ENCODE results near the gene CD244.
A peak's percentile ranks its signal among the peaks of the same experiment; 100 is the strongest.

Gene CD244

DNA sequence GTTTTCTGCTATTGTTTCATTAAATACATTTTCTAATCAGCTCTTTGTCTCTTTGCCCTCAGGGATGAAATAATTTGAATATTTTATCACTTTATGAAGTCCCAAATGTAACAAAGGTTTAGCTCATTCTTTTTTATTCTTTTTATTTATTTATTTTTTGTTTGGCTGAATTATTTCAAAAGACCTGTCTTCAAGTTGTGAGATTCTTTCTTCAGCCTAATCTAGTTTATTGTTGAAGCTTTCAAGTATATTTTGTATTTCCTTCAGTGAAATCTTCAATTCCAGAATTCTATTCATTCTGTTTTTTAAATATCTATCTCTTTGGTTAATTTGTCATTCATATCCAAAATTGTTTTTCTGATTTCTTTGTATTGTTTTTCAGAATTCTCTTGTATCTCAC, 55.9 kb downstream of the CD244 start:
- Mint-ChIP-seq H3K4me3 (no peak overlapping the region), H3K4me1 (ENCODE audit: low read depth) (peaks cover 7% of the 10 kb centered on the region), H3K27ac (no peak overlapping the region), H3K27me3 (ENCODE audit: low read depth) (peaks cover 12% of the 10 kb centered on the region), H3K9me3 (peaks cover 39% of the 10 kb centered on the region), H3K36me3 (ENCODE audit: low read depth) (peaks cover 47% of the 10 kb centered on the region)
- DNase-seq (ENCODE audit: low spot score), result no peak

DNA sequence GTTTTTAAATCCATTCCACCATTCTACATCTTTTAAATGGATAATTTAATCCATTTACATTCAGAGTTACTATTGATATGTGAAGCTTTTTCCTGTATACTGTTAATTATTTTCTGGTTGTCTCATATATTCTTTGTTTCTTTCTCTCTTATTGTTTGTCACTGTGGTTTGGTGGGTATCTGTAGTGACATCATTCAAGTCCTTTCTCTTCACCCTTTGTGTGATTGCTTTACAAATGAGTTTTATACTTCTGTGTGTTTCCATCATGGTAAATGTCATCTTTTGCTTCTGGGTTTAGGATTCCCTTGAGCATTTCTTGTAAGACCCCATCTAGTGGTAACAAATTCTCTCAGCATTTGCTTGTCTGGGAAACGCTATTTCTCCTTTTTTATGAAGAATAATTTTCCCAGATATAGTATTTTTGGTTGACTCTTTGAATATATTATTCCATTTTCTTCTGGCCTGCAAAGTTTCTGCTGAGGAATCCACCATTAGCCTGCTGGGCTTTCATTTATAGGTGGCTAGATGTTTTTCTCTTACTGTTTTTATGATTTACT, 56.5 kb downstream of the CD244 start:
- Mint-ChIP-seq H3K9me3 (peaks cover 39% of the 10 kb centered on the region), H3K27ac (no peak overlapping the region), H3K4me3 (no peak overlapping the region), H3K27me3 (ENCODE audit: low read depth) (peaks cover 12% of the 10 kb centered on the region), H3K4me1 (ENCODE audit: low read depth) (peaks cover 11% of the 10 kb centered on the region), H3K36me3 (ENCODE audit: low read depth) (peaks cover 48% of the 10 kb centered on the region)
- DNase-seq (ENCODE audit: low spot score), result no peak

DNA sequence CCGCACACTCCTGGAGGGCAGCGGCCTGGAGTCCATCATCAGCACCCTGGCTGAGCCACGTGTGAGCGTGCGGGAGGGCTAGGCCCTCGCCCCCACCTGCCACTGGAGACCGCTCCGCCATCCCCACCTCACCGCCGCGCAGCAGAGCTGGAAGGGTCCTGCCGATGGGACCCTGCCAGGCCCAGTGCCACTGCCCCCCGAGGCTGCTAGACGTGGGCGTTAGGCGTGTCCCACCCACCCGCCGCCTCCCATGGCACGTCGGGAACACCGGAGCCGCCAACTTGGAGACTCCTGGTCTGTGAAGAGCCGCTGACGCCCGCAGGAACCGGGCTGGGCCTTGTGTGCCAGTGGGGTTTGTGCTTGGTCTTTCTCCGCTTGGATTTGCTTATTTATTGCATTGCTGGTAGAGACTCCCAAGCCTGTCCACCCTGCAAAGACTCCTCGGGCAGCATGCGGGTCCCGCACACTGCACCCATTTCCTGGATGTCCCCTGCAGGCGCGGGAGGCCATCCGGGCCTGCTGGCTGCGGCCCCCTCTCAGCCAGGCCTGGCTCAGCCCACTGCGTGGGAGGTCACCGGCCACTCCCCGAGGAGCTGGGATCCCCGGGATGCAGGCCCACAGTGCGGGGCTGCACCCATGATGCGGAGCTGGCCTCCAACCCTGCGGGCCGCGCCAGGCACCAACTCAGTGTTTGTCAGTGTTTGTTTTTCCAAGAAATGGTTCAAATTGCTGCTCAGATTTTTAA, 60.7 kb downstream of the CD244 start:
- Mint-ChIP-seq H3K9me3 (peaks cover 31% of the 10 kb centered on the region), H3K36me3 (ENCODE audit: low read depth) (peaks cover 45% of the 10 kb centered on the region), H3K27ac (no peak overlapping the region), H3K27me3 (ENCODE audit: low read depth) (peaks cover 12% of the 10 kb centered on the region), H3K4me1 (ENCODE audit: low read depth) (peaks cover 51% of the 10 kb centered on the region), H3K4me3 (no peak overlapping the region)
- no peak for DNase-seq (ENCODE audit: low spot score)

DNA sequence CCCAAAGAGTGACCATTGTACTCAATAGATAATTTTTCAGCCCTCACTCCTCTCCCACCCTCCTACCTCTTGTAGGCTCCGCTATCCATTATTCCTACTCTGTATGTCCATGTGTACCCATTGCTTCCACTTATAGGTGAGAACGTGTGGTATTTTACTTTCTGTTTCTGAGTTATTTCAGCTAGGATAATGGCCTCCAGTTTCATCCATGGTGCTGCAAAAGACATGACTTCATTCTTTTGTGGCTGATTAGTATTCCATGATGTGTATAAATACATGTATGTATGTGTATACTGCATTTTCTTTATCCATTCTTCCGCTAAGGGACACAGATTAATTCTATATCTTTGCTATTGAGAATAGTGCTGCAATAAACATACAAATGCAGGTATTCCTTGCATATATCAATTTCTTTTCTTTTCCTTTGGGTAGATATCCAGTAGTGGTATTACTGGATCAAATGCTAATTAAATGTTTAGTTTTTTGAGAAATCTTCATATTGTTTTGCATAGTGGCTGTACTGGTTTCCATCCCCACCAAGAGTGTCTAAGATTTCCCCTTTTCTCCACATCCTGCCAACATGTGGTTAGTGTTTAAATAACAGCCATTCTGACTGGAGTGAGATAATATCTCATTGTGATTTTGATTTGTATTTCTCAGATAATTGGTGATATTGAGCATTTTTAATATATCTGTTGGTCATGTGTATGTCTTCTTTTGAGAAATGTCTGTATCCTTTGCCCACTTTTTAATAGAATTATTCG, 61.9 kb downstream of the CD244 start:
- DNase-seq (ENCODE audit: low spot score), result no peak
- Mint-ChIP-seq H3K36me3 (ENCODE audit: low read depth) (peaks cover 35% of the 10 kb centered on the region), H3K4me1 (ENCODE audit: low read depth) (peaks cover 57% of the 10 kb centered on the region), H3K9me3 (peaks cover 19% of the 10 kb centered on the region), H3K27me3 (ENCODE audit: low read depth) (peaks cover 12% of the 10 kb centered on the region), H3K4me3 (peak overlapping the region; percentile 75), H3K27ac (peak overlapping the region; percentile 63)

DNA sequence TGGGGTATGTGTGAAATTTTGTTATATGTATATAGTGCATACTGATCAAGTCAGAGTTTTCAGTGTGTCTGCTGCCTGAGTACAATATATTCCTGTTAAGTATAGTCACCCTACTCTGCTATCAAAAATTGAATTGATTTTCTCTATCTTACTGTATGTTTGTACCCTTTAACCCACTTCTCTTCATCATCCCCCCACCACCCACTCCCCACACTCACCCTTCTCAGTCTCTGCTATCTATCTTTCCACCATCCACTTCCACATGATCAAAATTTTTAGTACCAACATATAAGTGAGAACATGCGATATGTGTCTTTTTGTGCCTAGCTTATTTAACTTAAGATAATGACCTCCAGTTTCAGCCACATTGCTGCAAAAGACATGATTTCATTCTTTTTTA, 62.5 kb downstream of the CD244 start:
- Mint-ChIP-seq H3K4me3 (peak overlapping the region; percentile 88), H3K4me1 (ENCODE audit: low read depth) (peaks cover 64% of the 10 kb centered on the region), H3K27me3 (ENCODE audit: low read depth) (peaks cover 11% of the 10 kb centered on the region), H3K36me3 (ENCODE audit: low read depth) (peaks cover 30% of the 10 kb centered on the region), H3K27ac (peak overlapping the region; percentile 12), H3K9me3 (peaks cover 12% of the 10 kb centered on the region)
- DNase-seq (ENCODE audit: low spot score), result no peak

DNA sequence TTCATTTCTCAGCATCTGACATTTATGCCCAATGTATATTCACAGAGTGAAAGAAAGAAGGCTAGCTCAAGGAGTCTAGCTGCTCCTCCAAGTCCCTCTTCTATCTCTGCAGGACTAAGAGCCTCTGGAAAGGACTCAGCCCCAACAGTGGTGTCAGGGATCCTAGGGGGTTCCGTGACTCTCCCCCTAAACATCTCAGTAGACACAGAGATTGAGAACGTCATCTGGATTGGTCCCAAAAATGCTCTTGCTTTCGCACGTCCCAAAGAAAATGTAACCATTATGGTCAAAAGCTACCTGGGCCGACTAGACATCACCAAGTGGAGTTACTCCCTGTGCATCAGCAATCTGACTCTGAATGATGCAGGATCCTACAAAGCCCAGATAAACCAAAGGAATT, 63.0 kb downstream of the CD244 start:
- Mint-ChIP-seq H3K27ac (no peak overlapping the region), H3K4me3 (peak overlapping the region; percentile 88), H3K27me3 (ENCODE audit: low read depth) (peaks cover 6% of the 10 kb centered on the region), H3K4me1 (ENCODE audit: low read depth) (peaks cover 66% of the 10 kb centered on the region), H3K36me3 (ENCODE audit: low read depth) (peaks cover 25% of the 10 kb centered on the region), H3K9me3 (peaks cover 7% of the 10 kb centered on the region)
- no peak for DNase-seq (ENCODE audit: low spot score)

DNA sequence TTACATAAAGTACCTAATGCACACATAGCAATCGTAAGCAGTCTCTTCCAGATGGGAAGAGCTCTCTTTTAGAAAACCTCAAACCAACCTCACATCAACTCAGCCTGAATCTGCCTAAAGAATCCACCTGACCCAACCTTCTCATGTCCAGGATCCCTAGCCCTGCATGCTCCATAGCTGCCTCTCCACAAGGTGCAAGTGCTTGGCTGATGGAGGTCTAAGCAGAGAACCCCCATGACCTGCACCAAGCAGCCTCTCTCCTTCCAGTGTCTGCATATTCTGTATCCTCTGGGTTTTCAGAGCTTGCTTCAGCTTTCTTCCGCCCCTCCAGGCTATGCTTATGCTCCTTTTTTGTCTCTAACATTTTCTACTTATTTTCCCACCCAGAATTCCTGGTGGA, 64.2 kb downstream of the CD244 start:
- Mint-ChIP-seq H3K4me1 (ENCODE audit: low read depth) (peaks cover 72% of the 10 kb centered on the region), H3K9me3 (no peaks in the 10 kb centered on the region), H3K4me3 (peak overlapping the region; percentile 88), H3K27me3 (ENCODE audit: low read depth) (no peaks in the 10 kb centered on the region), H3K27ac (peak overlapping the region; percentile 93), H3K36me3 (ENCODE audit: low read depth) (peaks cover 17% of the 10 kb centered on the region)
- DNase-seq (ENCODE audit: low spot score), result no peak

DNA sequence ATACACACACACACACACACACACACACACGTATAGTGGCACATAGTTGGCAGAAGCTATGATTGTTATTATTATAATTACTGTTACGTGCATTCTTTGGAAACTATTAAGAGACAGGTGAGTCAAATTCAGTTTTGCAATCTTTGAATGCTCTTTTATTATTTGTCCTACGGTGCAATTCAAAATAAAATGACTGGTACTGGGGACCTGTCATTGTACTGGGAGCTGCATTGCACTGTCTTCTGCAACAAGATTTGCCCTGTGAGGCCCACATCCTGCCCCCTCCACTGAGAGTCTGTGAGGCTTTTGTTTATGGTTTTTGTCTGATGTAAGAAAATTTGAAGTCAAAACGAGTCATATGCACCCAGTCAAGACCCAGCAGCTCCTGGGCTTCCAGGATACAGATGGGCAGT, 64.8 kb downstream of the CD244 start:
- DNase-seq (ENCODE audit: low spot score), result peak; percentile 58
- no peaks in the 10 kb centered on the region for H3K9me3 Mint-ChIP-seq
- peak overlapping the region; percentile 93 for H3K27ac Mint-ChIP-seq
- peaks cover 70% of the 10 kb centered on the region for H3K4me1 Mint-ChIP-seq (ENCODE audit: low read depth)
- H3K27me3 Mint-ChIP-seq (ENCODE audit: low read depth), result no peaks in the 10 kb centered on the region
- peak overlapping the region; percentile 88 for H3K4me3 Mint-ChIP-seq
- H3K36me3 Mint-ChIP-seq (ENCODE audit: low read depth), result peaks cover 13% of the 10 kb centered on the region

DNA sequence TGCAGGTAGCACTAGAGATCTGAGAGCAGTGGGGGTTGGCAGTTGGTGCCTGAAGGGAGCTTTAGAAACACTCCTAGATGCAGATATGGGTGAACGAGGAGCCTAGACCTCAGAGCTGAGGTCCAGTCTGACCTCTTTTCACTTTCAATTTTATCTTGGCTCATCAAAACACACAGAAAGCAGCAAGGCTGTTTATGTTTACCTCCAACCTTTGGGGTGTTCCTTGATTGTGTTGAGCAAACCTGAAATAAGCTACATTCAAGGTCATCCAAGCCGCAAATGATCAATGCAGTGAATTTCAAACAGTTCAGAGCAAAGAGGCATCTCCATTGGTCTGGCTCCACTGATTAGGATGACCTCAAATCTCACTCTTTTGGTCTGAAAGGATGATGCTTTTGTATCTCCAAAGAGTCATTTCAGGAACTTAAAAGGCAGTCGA, 65.4 kb downstream of the CD244 start:
- Mint-ChIP-seq H3K4me3 (peak overlapping the region; percentile 88), H3K36me3 (ENCODE audit: low read depth) (peaks cover 10% of the 10 kb centered on the region), H3K9me3 (no peaks in the 10 kb centered on the region), H3K27ac (peak overlapping the region; percentile 93), H3K27me3 (ENCODE audit: low read depth) (no peaks in the 10 kb centered on the region), H3K4me1 (ENCODE audit: low read depth) (peaks cover 68% of the 10 kb centered on the region)
- DNase-seq (ENCODE audit: low spot score), result no peak

DNA sequence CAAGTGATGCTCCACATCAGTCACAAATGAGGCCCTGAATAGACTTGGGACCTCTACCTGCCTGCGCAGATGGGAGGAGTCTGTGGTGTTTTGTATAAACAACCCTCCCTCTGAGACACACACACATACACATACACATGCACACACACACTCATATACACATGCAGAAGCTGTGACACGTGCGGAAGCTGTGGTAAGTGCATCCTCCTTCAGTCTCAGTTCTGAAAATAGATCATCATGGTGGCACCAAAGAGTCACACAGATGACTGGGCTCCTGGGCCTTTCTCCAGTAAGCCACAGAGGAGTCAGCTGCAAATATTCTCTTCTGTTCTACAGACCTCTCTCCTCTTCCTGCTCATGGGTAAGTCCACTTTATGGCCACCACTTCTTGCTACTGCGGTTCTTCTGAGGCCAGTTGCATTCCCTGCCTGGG, 66.7 kb downstream of the CD244 start, which contains the start of gene LY9:
Gene LY9, plus strand, starts transcription at position 224 of the 433 bp plus-strand sequence. Its CDS starts 14 bp downstream, at position 238.
- DNase-seq (ENCODE audit: low spot score), result peak; percentile 85
- H3K36me3 Mint-ChIP-seq (ENCODE audit: low read depth), result peaks cover 4% of the 10 kb centered on the region
- peaks cover 62% of the 10 kb centered on the region for H3K4me1 Mint-ChIP-seq (ENCODE audit: low read depth)
- peak within 1 kb of the TSS; percentile 93 for H3K27ac Mint-ChIP-seq
- no peaks in the 10 kb centered on the region for H3K9me3 Mint-ChIP-seq
- peak within 1 kb of the TSS; percentile 88 for H3K4me3 Mint-ChIP-seq
- no peaks in the 10 kb centered on the region for H3K27me3 Mint-ChIP-seq (ENCODE audit: low read depth)

DNA sequence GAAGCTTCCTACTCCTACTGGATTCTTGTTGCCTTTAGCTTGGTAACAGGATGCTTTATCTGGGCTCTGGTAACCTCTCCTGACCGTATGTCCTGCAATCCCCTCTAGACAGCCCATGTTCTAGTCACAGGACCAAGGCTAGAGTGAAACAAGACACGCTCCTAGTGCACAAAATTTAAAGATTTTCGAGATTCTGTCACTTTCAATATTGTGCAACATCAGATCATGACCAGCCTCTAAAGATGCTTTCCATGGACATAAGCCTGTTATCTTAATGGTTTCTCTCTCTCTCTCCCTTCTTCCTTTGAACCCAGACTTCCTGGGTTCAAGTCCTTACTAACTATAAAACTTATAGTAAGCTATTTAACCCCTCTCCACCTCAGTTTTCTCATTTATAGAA, 68.3 kb downstream of the CD244 start:
- H3K9me3 Mint-ChIP-seq, result no peaks in the 10 kb centered on the region
- H3K4me1 Mint-ChIP-seq (ENCODE audit: low read depth), result peaks cover 53% of the 10 kb centered on the region
- H3K4me3 Mint-ChIP-seq, result no peak overlapping the region
- no peak for DNase-seq (ENCODE audit: low spot score)
- H3K27me3 Mint-ChIP-seq (ENCODE audit: low read depth), result no peaks in the 10 kb centered on the region
- H3K27ac Mint-ChIP-seq, result no peak overlapping the region
- no peaks in the 10 kb centered on the region for H3K36me3 Mint-ChIP-seq (ENCODE audit: low read depth)

DNA sequence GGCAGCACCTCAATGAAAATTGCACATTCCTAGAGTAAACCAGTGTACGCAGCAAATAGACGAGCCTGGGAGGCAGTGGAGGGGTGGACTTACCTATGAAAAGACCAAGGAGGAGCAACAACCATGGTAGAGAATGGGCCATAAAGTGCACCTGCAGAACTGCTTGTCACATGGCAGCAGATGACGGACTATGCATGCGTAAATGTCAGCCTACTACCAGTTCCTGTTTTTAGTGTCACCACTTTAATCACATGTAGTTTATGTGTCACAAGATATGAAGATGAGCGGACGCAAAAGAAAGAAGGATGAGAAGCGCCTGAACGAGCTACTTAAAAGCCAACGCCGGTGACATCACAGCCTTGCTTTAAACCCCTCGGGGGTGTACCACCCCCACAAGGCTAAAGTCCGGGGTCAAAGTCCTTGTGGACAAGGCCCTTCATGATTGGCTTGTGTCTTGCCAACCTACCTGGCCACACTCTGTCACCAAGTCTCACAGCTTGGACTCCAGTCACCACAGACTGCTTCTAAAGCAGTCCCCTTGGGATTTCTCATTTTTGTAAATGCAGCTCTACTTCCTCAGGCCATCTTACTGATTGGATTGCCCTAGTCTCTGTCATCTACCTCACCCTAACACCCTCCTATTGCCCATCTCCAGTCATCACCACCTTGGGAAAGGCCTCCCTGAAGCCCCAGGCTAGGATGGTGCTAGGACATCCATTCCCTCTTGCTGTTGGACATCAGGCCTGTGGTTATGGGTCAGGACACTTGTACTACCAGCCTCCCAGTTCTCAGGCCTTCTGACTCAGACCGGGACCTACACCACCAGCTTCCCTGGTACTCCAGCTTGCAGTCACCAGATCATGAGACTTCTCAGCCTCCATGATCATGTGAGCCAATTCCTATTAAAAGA, 72.7 kb downstream of the CD244 start:
- Mint-ChIP-seq H3K4me3 (no peak overlapping the region), H3K9me3 (no peaks in the 10 kb centered on the region), H3K36me3 (ENCODE audit: low read depth) (no peaks in the 10 kb centered on the region), H3K27ac (peak overlapping the region; percentile 17), H3K4me1 (ENCODE audit: low read depth) (peaks cover 12% of the 10 kb centered on the region), H3K27me3 (ENCODE audit: low read depth) (peaks cover 3% of the 10 kb centered on the region)
- DNase-seq (ENCODE audit: low spot score), result no peak

DNA sequence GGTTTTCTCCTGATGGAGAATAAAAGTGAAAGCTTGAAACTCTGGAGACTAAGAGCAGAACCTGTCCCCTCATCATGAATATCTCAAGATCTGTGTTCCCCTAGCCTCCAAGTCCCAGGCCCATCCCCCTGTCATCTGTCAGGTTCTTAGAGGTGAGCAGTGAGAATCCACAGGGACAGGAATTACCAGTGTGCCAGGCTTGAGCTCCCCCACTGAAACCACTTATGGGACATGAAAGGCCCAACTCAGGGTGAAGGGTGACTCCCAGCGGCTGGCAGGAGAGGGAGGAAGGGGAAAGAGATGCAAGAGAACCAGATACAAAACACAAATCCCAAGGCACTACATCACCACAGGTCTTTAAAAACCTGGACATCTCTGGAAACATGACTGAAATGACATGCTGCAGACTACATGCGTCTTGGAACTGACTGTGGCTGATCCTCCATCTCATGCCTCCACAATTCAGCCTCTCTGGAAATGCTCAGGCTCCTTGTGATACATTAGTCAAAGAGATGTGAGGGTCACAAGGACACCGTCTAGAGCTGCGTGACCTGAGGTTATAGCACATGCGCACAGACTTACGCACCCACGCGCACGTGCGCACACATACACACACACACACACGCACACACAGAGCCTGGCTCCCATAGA, 73.5 kb downstream of the CD244 start:
- Mint-ChIP-seq H3K4me3 (no peak overlapping the region), H3K27ac (no peak overlapping the region), H3K4me1 (ENCODE audit: low read depth) (peaks cover 8% of the 10 kb centered on the region), H3K27me3 (ENCODE audit: low read depth) (peaks cover 9% of the 10 kb centered on the region), H3K9me3 (no peaks in the 10 kb centered on the region), H3K36me3 (ENCODE audit: low read depth) (no peaks in the 10 kb centered on the region)
- no peak for DNase-seq (ENCODE audit: low spot score)

Measured in T-helper 2 cell treated with Interferon-gamma antibody and Interleukin-4, amounts not matched to agents 5 μg/mL and 100 μg/mL, for 36 hours (primary cell).